HepG2 (cell line): ENCODE measurements around the gene PRR19. TPM values are rescaled to one million over a fixed set of nuclear protein-coding genes. Genes with fewer than 3 reads are reported as not detected.

Experiments
- ATAC-seq: fragments of 200-7000 bp; cut with Tn5 transposase; 3 replicates; pipeline ENCODE4 v1.9.1; 2020; ENCODE audit warnings: mild to moderate bottlenecking, moderate library complexity
- BruUV-seq: library from RNA; stranded (reverse); fragments of 400-500 nt; replicated peaks from 2 replicates; lab custom pipeline; 2021; lab: Mats Ljungman, UMichigan
- CTCF ChIA-PET: fragments of 300-600 bp; formaldehyde crosslinking; extraction: SDS; loops from one replicate; lab custom pipeline; 2021; ENCODE audit warnings: low total read pairs, inconsistent platforms, low intra/inter-chr PET ratio; lab: Yijun Ruan, JAX
- POLR2A ChIA-PET: fragments of 350-600 bp; sonication (Branson Sonifier 250); formaldehyde crosslinking; loops from one replicate; lab custom pipeline; 2020; ENCODE audit warnings: antibody characterized with exemption, inconsistent platforms; lab: Yijun Ruan, JAX
- DNase-seq: peaks from one replicate; pipeline ENCODE4 v3.0.0-alpha.2; 2015; ENCODE audit warnings: low spot score
- FAIRE-seq: peaks from 3 replicates; lab custom pipeline; 2011; peaks lifted over from hg19 to GRCh38; lab: Jason Lieb, UNC
- H2AFZ ChIP-seq: one replicate; pipeline ENCODE4 v1.6.1; 2011; ENCODE audit warnings: low read length, inconsistent platforms
- H3K27ac ChIP-seq: fragments of 300-600 bp; 3 replicates; pipeline ENCODE4 v1.8.0; 2011; ENCODE audit warnings: mixed run types, mild to moderate bottlenecking, mixed read lengths, low read length, inconsistent platforms; ENCODE audit not compliant: insufficient read depth; ENCODE audit errors: extremely low read length
- H3K27me3 ChIP-seq, 2 experiments: fragments of 200-600 bp in 1 of 2; 2 replicates in 1 of 2; 3 replicates in 1 of 2; pipeline versions ENCODE4 v1.6.0 to v1.8.0; 2011; ENCODE audit warnings: low read length in 2 of 2, mild to moderate bottlenecking in 2 of 2, moderate library complexity in 2 of 2, inconsistent platforms in 1 of 2; ENCODE audit not compliant: insufficient read depth in 2 of 2, control insufficient read depth in 1 of 2
- H3K36me3 ChIP-seq, 2 experiments: fragments of 200-600 bp in 1 of 2; replicated peaks in 1 of 2; 2 replicates in 1 of 2; 3 replicates in 1 of 2; pipeline versions ENCODE4 v1.5.1 to v1.8.0; 2011; ENCODE audit warnings: low read length in 2 of 2, inconsistent platforms in 1 of 2; ENCODE audit not compliant: insufficient read depth in 2 of 2, control insufficient read depth in 1 of 2
- H3K4me1 ChIP-seq: 2 replicates; pipeline ENCODE4 v1.5.1; 2012; ENCODE audit warnings: low read length, inconsistent platforms; ENCODE audit not compliant: insufficient read depth
- H3K4me2 ChIP-seq: 2 replicates; pipeline ENCODE4 v1.6.0; 2011; ENCODE audit warnings: low read depth, low read length, inconsistent platforms
- H3K4me3 ChIP-seq, 3 experiments: fragments of 200-600 bp in 1 of 3; sonication (generic), shearing (Covaris generic) in 1 of 3; replicated peaks in 1 of 3; 2 replicates each; pipeline ENCODE4 v1.5.1; 2011 to 2016; ENCODE audit warnings: low read length in 3 of 3, inconsistent platforms in 2 of 3, low read depth in 2 of 3, mild to moderate bottlenecking in 2 of 3, control low read depth in 1 of 3, mixed read lengths in 1 of 3; ENCODE audit not compliant: insufficient read depth in 1 of 3
- H3K79me2 ChIP-seq: one replicate; pipeline ENCODE4 v1.6.1; 2011; ENCODE audit warnings: low read length, inconsistent platforms; ENCODE audit not compliant: insufficient read depth
- H3K9ac ChIP-seq: 2 replicates; pipeline ENCODE4 v1.6.0; 2011; ENCODE audit warnings: mild to moderate bottlenecking, low read depth, low read length, inconsistent platforms; ENCODE audit not compliant: insufficient read depth
- H3K9me3 ChIP-seq: 2 replicates; pipeline ENCODE4 v1.5.1; 2012; ENCODE audit warnings: mild to moderate bottlenecking, low read length
- H4K20me1 ChIP-seq: 2 replicates; pipeline ENCODE4 v1.6.0; 2011; ENCODE audit warnings: inconsistent platforms, mild to moderate bottlenecking, low read length, moderate library complexity; ENCODE audit not compliant: insufficient read depth
- ADNP ChIP-seq: sonication (generic); formaldehyde crosslinking; IDR thresholded peaks from 2 replicates; pipeline ENCODE4 v1.4.0; 2020; ENCODE audit warnings: missing genetic modification reagents
- ATRX ChIP-seq: sonication (generic); formaldehyde crosslinking; IDR thresholded peaks from 2 replicates; pipeline ENCODE4 v1.4.0; 2020; ENCODE audit warnings: missing genetic modification reagents, borderline replicate concordance
- HNF4G ChIP-seq, 2 experiments: sonication (generic) in 1 of 2; formaldehyde crosslinking in 1 of 2; IDR thresholded peaks; 2 replicates each; pipeline versions ENCODE4 v1.4.0 to v1.6.1; 2011 to 2020; ENCODE audit warnings: borderline replicate concordance in 2 of 2, low read depth in 2 of 2, mild to moderate bottlenecking in 2 of 2, low read length in 1 of 2, missing genetic modification reagents in 1 of 2, moderate library complexity in 1 of 2
- HNRNPLL ChIP-seq: fragments of 200-400 bp; formaldehyde crosslinking; IDR thresholded peaks from 2 replicates; pipeline ENCODE4 v1.6.1; 2017; ENCODE audit warnings: mild to moderate bottlenecking, low read depth, low read length; ENCODE audit not compliant: poor library complexity, severe bottlenecking
- HOXD1 ChIP-seq: sonication (generic); formaldehyde crosslinking; IDR thresholded peaks from 2 replicates; pipeline ENCODE4 v1.5.0; 2020; ENCODE audit warnings: missing genetic modification reagents
- KLF16 ChIP-seq, 2 experiments: sonication (generic) in 1 of 2; formaldehyde crosslinking in 1 of 2; IDR thresholded peaks; 2 replicates each; pipeline versions ENCODE4 v1.6.1 to v1.8.0; 2016 to 2023; ENCODE audit warnings: missing genetic modification reagents in 2 of 2, missing compliant biosample characterization in 1 of 2
- NFE2 ChIP-seq: sonication (generic); formaldehyde crosslinking; IDR thresholded peaks from 2 replicates; pipeline ENCODE4 v1.4.0; 2020; ENCODE audit warnings: missing genetic modification reagents
- PLRG1 ChIP-seq: fragments of 450-650 bp; conservative IDR thresholded peaks from 2 replicates; pipeline ENCODE4 v1.6.1; 2016
- SIN3A ChIP-seq: IDR thresholded peaks from 2 replicates; pipeline ENCODE4 v1.6.1; 2011; ENCODE audit warnings: low read depth, mild to moderate bottlenecking, control low read depth, low read length, borderline replicate concordance
- ZFP62 ChIP-seq: sonication (generic); formaldehyde crosslinking; IDR thresholded peaks from 2 replicates; pipeline ENCODE4 v1.4.0; 2020; ENCODE audit warnings: missing genetic modification reagents
- ZKSCAN8 ChIP-seq: IDR thresholded peaks from 2 replicates; pipeline ENCODE4 v1.6.1; 2016; ENCODE audit warnings: borderline replicate concordance, missing genetic modification reagents, missing compliant biosample characterization
- ZNF142 ChIP-seq: sonication (generic); formaldehyde crosslinking; IDR thresholded peaks from 2 replicates; pipeline ENCODE4 v1.4.0; 2020; ENCODE audit warnings: missing genetic modification reagents
- ZNF430 ChIP-seq: sonication (generic); formaldehyde crosslinking; IDR thresholded peaks from 2 replicates; pipeline ENCODE4 v1.9.0; 2021; ENCODE audit warnings: mild to moderate bottlenecking, missing genetic modification reagents
- ZNF724P ChIP-seq: sonication (generic); formaldehyde crosslinking; IDR thresholded peaks from 2 replicates; pipeline ENCODE4 v1.8.0; 2022; ENCODE audit warnings: missing genetic modification reagents, borderline replicate concordance
- ZNF816 ChIP-seq: sonication (generic); formaldehyde crosslinking; IDR thresholded peaks from 2 replicates; pipeline ENCODE4 v1.8.0; 2022; ENCODE audit warnings: missing genetic modification reagents, mild to moderate bottlenecking, borderline replicate concordance
- ZSCAN25 ChIP-seq: sonication (generic); formaldehyde crosslinking; IDR thresholded peaks from 2 replicates; pipeline ENCODE4 v1.8.0; 2022; ENCODE audit warnings: mild to moderate bottlenecking, missing genetic modification reagents
- WGBS: methylation state at CpG from one replicate; pipeline ENCODE4 v1.1.6; 2017; ENCODE audit warnings: low lambda C conversion rate; 5-methylcytosine and 5-hydroxymethylcytosine counted together
- in situ Hi-C: cut with HindIII; loops from 2 replicates; pipeline ENCODE4 v1.10.0; 2017; ENCODE audit warnings: low pct_unique_long_range_greater_than_20kb; ENCODE audit not compliant: extremely low pct_ligation_motif_present
- intact Hi-C: fragments of 100-400 bp; cut with micrococcal nuclease; formaldehyde crosslinking; loops from one replicate; pipeline ENCODE4 v1.10.0; 2022; ENCODE audit not compliant: unreplicated experiment
- polyA plus RNA-seq, 8 experiments: library from polyadenylated mRNA; depleted of rRNA in 3 of 8; stranded (reverse) in 7 of 8; unstranded in 1 of 8; fragments of >200 nt; fragmentation: Illumina TruSeq in 4 of 8; extraction: Trizol in 4 of 8; gene quantifications; 2 replicates each; pipeline versions ENCODE4 v1.2.1 to v1.2.3, GENCODE V29; 2011 to 2016; ENCODE audit warnings: low read depth in 4 of 8, missing spikeins in 1 of 8, mixed read lengths in 1 of 8; ENCODE audit not compliant: insufficient read depth in 1 of 8
- total RNA-seq, 5 experiments: library from RNA; depleted of rRNA; stranded (reverse); fragments of >200 nt; fragmentation: Illumina TruSeq; extraction: Trizol; gene quantifications; 2 replicates each; pipeline ENCODE4 v1.2.3, GENCODE V29; 2016; ENCODE audit warnings: low read depth in 1 of 5
- TF ChIP-seq, protein P1 (sequence below): sonication (generic); formaldehyde crosslinking; conservative IDR thresholded peaks from 2 replicates; pipeline ENCODE4 v1.8.0; 2022; ENCODE audit warnings: mild to moderate bottlenecking, moderate library complexity, missing genetic modification reagents

PRR19 gene
- total and polyA plus RNA-seq, 2 of the 13 experiments (the other 11 are each of a cell fraction or from before 2014, with no cell fraction given): 0.21 to 0.33 TPM

- Histone ChIP-seq H3K9me3 (no peaks in the 10 kb centered on the region), H3K79me2 (no peaks in the 10 kb centered on the region), H3K27me3 (no peaks in the 10 kb centered on the region), H3K4me3 (no peak overlapping the region), H3K9ac (no peak overlapping the region), H2AFZ (no peak overlapping the region), H3K4me2 (no peak overlapping the region), H3K4me1 (no peaks in the 10 kb centered on the region), H3K36me3 (peaks cover 20 to 57% of the 10 kb centered on the region in 2 experiments; a peak in 4 of 5 replicates), H3K27ac (no peak overlapping the region), H4K20me1 (no peaks in the 10 kb centered on the region)
- FAIRE-seq (no peak), ATAC-seq (no peak), DNase-seq (no peak)
- TF ChIP-seq, protein P1, sequence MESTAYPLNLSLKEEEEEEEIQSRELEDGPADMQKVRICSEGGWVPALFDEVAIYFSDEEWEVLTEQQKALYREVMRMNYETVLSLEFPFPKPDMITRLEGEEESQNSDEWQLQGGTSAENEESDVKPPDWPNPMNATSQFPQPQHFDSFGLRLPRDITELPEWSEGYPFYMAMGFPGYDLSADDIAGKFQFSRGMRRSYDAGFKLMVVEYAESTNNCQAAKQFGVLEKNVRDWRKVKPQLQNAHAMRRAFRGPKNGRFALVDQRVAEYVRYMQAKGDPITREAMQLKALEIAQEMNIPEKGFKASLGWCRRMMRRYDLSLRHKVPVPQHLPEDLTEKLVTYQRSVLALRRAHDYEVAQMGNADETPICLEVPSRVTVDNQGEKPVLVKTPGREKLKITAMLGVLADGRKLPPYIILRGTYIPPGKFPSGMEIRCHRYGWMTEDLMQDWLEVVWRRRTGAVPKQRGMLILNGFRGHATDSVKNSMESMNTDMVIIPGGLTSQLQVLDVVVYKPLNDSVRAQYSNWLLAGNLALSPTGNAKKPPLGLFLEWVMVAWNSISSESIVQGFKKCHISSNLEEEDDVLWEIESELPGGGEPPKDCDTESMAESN: no peak
- no peak for TF ChIP-seq KLF16 (CRISPR knock-in tag; IDR thresholded peaks at IDR 0.05)
- TF ChIP-seq PLRG1: no peak
- no peak for TF ChIP-seq HNF4G (IDR thresholded peaks at IDR 0.05; ENCODE audit: borderline replicate concordance, low read depth, low read length)
- no peak for TF ChIP-seq HNF4G (CRISPR knock-in tag; IDR thresholded peaks at IDR 0.05; ENCODE audit: borderline replicate concordance, low read depth)
- no peak for TF ChIP-seq ZSCAN25
- no peak for TF ChIP-seq ZKSCAN8 (CRISPR knock-in tag)
- TF ChIP-seq ZNF142 (CRISPR knock-in tag): no peak
- no peak for TF ChIP-seq HNRNPLL
- no peak for TF ChIP-seq ADNP (CRISPR knock-in tag)
- no peak for TF ChIP-seq ZFP62 (CRISPR knock-in tag)
- TF ChIP-seq HOXD1 (CRISPR knock-in tag): no peak
- TF ChIP-seq ZNF816 (CRISPR knock-in tag): no peak
- TF ChIP-seq NFE2: no peak
- no peak for TF ChIP-seq ATRX (CRISPR knock-in tag)
- no peak for TF ChIP-seq ZNF724P (CRISPR knock-in tag)
- no peak for TF ChIP-seq ZNF430 (CRISPR knock-in tag)
- TF ChIP-seq SIN3A: no peak
- in situ Hi-C loops: loop anchor here (5.0 kb wide), 1 partner anchor 162 kb away; the partner anchor contains the start of gene POU2F2
- ChIA-PET CTCF (no interaction called here), POLR2A (interaction anchor here (1.5 kb wide), 1 partner anchor 51 kb away, joined by 3 read pairs; no protein-coding TSS in a partner anchor)
- intact Hi-C loops: no loop called here
- BruUV-seq: TSS peak; percentile 10
- 97% methylated on average over 7 of the region's 15 CpGs for WGBS
Observed at GRCh38 chr19:42293948-42294347, 8.0 kb upstream of the PRR19 start.
